Hepatocyte (in vitro differentiated cells): ENCODE measurements around the gene LDAF1. TPM values are rescaled to one million over a fixed set of nuclear protein-coding genes. Genes with fewer than 3 reads are reported as not detected.
"Not testable (repeated sequence)": the region's sequence is repeated elsewhere in the genome, so short reads cannot be mapped to it uniquely, and the experiment has no call there.

Experiments used
- DNase-seq: peaks from one replicate; pipeline ENCODE4 v3.0.0-alpha.2; 2016; ENCODE audit warnings: low spot score
- H2AFZ ChIP-seq: fragments of 200-600 bp; sonication (generic); 2 replicates; pipeline ENCODE4 v1.6.0; 2016; ENCODE audit warnings: antibody characterized with exemption, mild to moderate bottlenecking
- H3K27ac ChIP-seq: fragments of 200-600 bp; sonication (generic); 2 replicates; pipeline ENCODE4 v1.5.1; 2016; ENCODE audit warnings: mild to moderate bottlenecking
- H3K27me3 ChIP-seq: fragments of 200-600 bp; sonication (generic); 2 replicates; pipeline ENCODE4 v1.6.1; 2016
- H3K36me3 ChIP-seq: fragments of 200-600 bp; sonication (generic); replicated peaks from 2 replicates; pipeline ENCODE4 v1.5.1; 2016; ENCODE audit warnings: low read depth; ENCODE audit not compliant: insufficient read depth
- H3K4me1 ChIP-seq: fragments of 200-600 bp; sonication (generic); 2 replicates; pipeline ENCODE4 v1.5.1; 2016; ENCODE audit warnings: mild to moderate bottlenecking, moderate library complexity; ENCODE audit not compliant: insufficient read depth
- H3K4me2 ChIP-seq: fragments of 200-600 bp; sonication (generic); 2 replicates; pipeline ENCODE4 v1.6.0; 2016
- H3K4me3 ChIP-seq: fragments of 200-600 bp; sonication (generic); 2 replicates; pipeline ENCODE4 v1.5.1; 2016; ENCODE audit warnings: mild to moderate bottlenecking
- H3K79me2 ChIP-seq: fragments of 200-600 bp; sonication (generic); 2 replicates; pipeline ENCODE4 v1.6.0; 2017; ENCODE audit warnings: mild to moderate bottlenecking
- H3K9me2 ChIP-seq: fragments of 200-600 bp; sonication (generic); replicated peaks from 2 replicates; pipeline ENCODE4 v1.6.0; 2017; ENCODE audit warnings: mild to moderate bottlenecking; ENCODE audit not compliant: insufficient read depth
- H3K9me3 ChIP-seq: fragments of 200-600 bp; sonication (generic); 2 replicates; pipeline ENCODE4 v1.5.1; 2016; ENCODE audit warnings: low read depth, mild to moderate bottlenecking
- H4K20me1 ChIP-seq: fragments of 200-600 bp; sonication (generic); 2 replicates; pipeline ENCODE4 v1.6.0; 2016; ENCODE audit warnings: mild to moderate bottlenecking; ENCODE audit not compliant: insufficient read depth, poor library complexity, severe bottlenecking
- CTCF ChIP-seq: fragments of 200-600 bp; sonication (generic); IDR thresholded peaks from 2 replicates; pipeline ENCODE4 v1.5.1; 2016; ENCODE audit warnings: antibody characterized with exemption, mild to moderate bottlenecking; ENCODE audit not compliant: poor library complexity
- EZH2 ChIP-seq: fragments of 200-600 bp; sonication (generic); IDR thresholded peaks from 2 replicates; pipeline ENCODE4 v1.6.1; 2016; ENCODE audit warnings: antibody characterized with exemption, mild to moderate bottlenecking, borderline replicate concordance
- EZH2phosphoT487 ChIP-seq: fragments of 200-600 bp; sonication (generic); IDR thresholded peaks from one replicate; pipeline ENCODE4 v1.6.1; 2018; ENCODE audit warnings: antibody characterized with exemption, mild to moderate bottlenecking, low read depth, moderate library complexity; ENCODE audit not compliant: unreplicated experiment, severe bottlenecking
- WGBS: methylation state at CpG from one replicate; pipeline ENCODE4 v1.1.6; 2016; ENCODE audit warnings: low lambda C conversion rate; ENCODE audit errors: missing lambda C conversion rate; 5-methylcytosine and 5-hydroxymethylcytosine counted together
- polyA plus RNA-seq: library from polyadenylated mRNA; unstranded; fragments of >200 nt; fragmentation: Nextera tagmentation; extraction: Ambion mirVana; gene quantifications from 2 replicates; pipeline ENCODE4 v1.2.1, GENCODE V29; 2016
- total RNA-seq: library from RNA; depleted of rRNA; stranded (reverse); fragments of >200 nt; gene quantifications from 2 replicates; pipeline ENCODE4 v1.2.3, GENCODE V29; 2014

Gene LDAF1
- total and polyA plus RNA-seq, 2 experiments from 2014 or later = 16.0 to 32.4 TPM

DNA sequence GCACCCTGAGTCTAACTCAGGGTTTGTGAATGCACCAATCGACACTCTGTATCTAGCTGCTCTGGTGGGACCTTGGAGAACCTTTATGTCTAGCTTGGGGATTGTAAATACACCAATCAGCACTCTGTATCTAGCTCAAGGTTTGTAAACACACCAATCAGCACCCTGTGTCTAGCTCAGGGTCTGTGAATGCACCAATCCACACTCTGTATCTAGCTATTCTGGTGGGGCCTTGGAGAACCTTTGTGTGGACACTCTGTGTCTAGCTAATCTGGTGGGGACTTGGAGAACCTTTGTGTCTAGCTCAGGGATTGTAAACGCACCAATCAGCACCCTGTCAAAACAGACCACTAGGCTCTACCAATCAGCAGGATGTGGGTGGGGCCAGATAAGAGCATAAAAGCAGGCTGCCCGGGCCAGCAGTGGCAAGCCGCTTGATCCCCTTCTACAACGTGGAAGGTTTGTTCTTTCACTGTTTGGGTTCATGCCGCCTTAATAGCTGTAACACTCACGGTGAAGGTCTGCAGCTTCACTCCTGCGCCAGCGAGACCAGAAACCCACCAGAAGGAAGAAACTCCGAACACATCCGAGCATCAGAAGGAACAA lies 5.2 kb upstream of the LDAF1 start:
- DNase-seq, H3K9me3 ChIP-seq, H3K4me3 ChIP-seq, H3K4me1 ChIP-seq, H3K79me2 ChIP-seq, H3K9me2 ChIP-seq, H3K4me2 ChIP-seq, H4K20me1 ChIP-seq, H3K36me3 ChIP-seq, H3K27me3 ChIP-seq, H2AFZ ChIP-seq, H3K27ac ChIP-seq: not testable (repeated sequence)
- WGBS = 92% methylated on average over 11 of the region's 11 CpGs

DNA sequence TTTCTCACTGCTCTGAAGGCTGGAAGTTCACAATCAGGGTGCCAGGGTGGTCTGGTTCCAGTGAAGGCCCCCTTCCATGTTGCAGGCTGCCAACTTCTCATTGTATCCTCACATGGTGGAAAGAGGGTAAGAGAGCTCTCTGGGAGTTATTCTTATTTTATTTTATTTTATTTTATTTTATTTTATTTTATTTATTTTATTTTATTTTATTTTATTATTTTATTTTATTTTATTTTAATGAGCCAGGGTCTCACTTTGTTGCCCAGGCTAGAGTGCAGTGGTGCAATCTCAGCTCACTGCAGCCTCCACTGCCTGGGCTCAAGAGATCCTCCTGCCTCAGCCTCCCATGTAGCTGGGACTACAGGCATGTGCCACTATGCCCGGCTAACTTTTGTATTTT lies 2.5 kb upstream of the LDAF1 start:
- not testable (repeated sequence) for H3K27me3 ChIP-seq, H3K4me1 ChIP-seq, H3K36me3 ChIP-seq, DNase-seq, H3K9me2 ChIP-seq, H2AFZ ChIP-seq, H3K4me3 ChIP-seq, H3K79me2 ChIP-seq, H3K4me2 ChIP-seq, H3K9me3 ChIP-seq, H3K27ac ChIP-seq, H4K20me1 ChIP-seq
- 76% methylated on average over 1 of the region's 1 CpG for WGBS

GRCh38 chr16:21156767-21157467 lies 1.6 kb upstream of the LDAF1 start:
- no peak overlapping the region for H2AFZ ChIP-seq
- no peak overlapping the region for H3K4me2 ChIP-seq
- no peaks in the 10 kb centered on the region for H4K20me1 ChIP-seq
- H3K4me3 ChIP-seq = no peak overlapping the region
- WGBS = 59% methylated on average over 6 of the region's 6 CpGs
- peak; percentile 80 for DNase-seq
- no peaks in the 10 kb centered on the region for H3K36me3 ChIP-seq
- H3K4me1 ChIP-seq = peaks cover 8% of the 10 kb centered on the region
- no peaks in the 10 kb centered on the region for H3K9me3 ChIP-seq
- H3K9me2 ChIP-seq = no peaks in the 10 kb centered on the region
- no peak overlapping the region for H3K27ac ChIP-seq
- no peaks in the 10 kb centered on the region for H3K27me3 ChIP-seq
- TF ChIP-seq CTCF (peak; percentile 76), EZH2 (no peak), EZH2phosphoT487 (no peak)
- H3K79me2 ChIP-seq = no peaks in the 10 kb centered on the region

DNA sequence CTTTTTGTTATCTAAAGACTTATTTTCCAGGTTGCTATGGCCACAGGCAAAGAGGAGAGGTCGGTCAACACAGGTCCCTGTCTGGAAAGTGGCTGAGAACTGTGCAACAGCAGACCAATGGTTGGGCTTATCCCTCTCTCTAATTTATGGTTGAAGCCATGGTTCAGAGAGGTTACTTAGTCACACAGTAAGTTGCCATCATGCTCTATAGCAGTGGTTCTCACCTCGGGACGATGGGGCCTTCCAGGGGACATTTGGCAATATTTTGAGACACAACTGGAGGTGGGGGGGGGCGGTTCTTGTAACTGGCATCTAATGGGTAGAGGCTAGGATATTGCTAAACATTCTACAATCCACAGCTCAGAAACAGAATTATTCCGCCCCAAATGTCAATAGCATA lies 842 bp upstream of the LDAF1 start:
- Histone ChIP-seq H3K27me3 (no peaks in the 10 kb centered on the region), H3K4me3 (no peak overlapping the region), H4K20me1 (no peaks in the 10 kb centered on the region), H3K36me3 (no peaks in the 10 kb centered on the region), H3K79me2 (no peaks in the 10 kb centered on the region), H3K27ac (peak overlapping the region; percentile 33), H3K4me1 (peaks cover 13% of the 10 kb centered on the region), H2AFZ (no peak overlapping the region), H3K4me2 (peak overlapping the region; percentile 98), H3K9me3 (no peaks in the 10 kb centered on the region), H3K9me2 (no peaks in the 10 kb centered on the region)
- DNase-seq = no peak
- TF ChIP-seq EZH2 (no peak), CTCF (no peak), EZH2phosphoT487 (no peak)
- WGBS = 84% methylated on average over 5 of the region's 5 CpGs
